ENCODE results near the gene SMIM8.

Gene SMIM8

GRCh38 chr6:87378947-87379346 lies 56.6 kb downstream of the SMIM8 start:
- Histone ChIP-seq H3K79me2 (ENCODE audit: insufficient read depth, low read length) (no peaks in the 10 kb centered on the region), H3K9ac (ENCODE audit: low read length) (no peak overlapping the region), H3K9me2 (ENCODE audit: low read depth, low read length) (no peaks in the 10 kb centered on the region), H3K36me3 (ENCODE audit: insufficient read depth, low read length) (no peaks in the 10 kb centered on the region), H3K27ac (ENCODE audit: low read depth, low read length, poor library complexity, severe bottlenecking) (no peak overlapping the region), H3K4me1 (ENCODE audit: insufficient read depth, low read length, severe bottlenecking) (no peaks in the 10 kb centered on the region), H3K4me3 (ENCODE audit: low read depth, low read length, poor library complexity, severe bottlenecking) (no peak overlapping the region), H3K4me2 (ENCODE audit: low read length) (no peak overlapping the region), H2AFZ (ENCODE audit: low read length) (no peak overlapping the region), H4K20me1 (ENCODE audit: insufficient read depth, low read length) (no peaks in the 10 kb centered on the region), H3K9me3 (ENCODE audit: low read length) (no peaks in the 10 kb centered on the region), H3K27me3 (ENCODE audit: insufficient read depth, low read length) (no peaks in the 10 kb centered on the region), H3F3A (ENCODE audit: insufficient read depth, low read length) (no peaks in the 10 kb centered on the region)
- no peak for TF ChIP-seq EZH2 (IDR thresholded peaks at IDR 0.05; ENCODE audit: borderline replicate concordance, low read length)
- no peak for TF ChIP-seq CTCF (IDR thresholded peaks at IDR 0.05; ENCODE audit: low read length)

- no peaks in the 10 kb centered on the region for H3K27me3 ChIP-seq (ENCODE audit: insufficient read depth, low read length)
- no peak overlapping the region for H2AFZ ChIP-seq (ENCODE audit: low read length)
- H3K27ac ChIP-seq (ENCODE audit: low read depth, low read length, poor library complexity, severe bottlenecking): no peak overlapping the region
- H3K79me2 ChIP-seq (ENCODE audit: insufficient read depth, low read length): no peaks in the 10 kb centered on the region
- H4K20me1 ChIP-seq (ENCODE audit: insufficient read depth, low read length): no peaks in the 10 kb centered on the region
- H3K4me1 ChIP-seq (ENCODE audit: insufficient read depth, low read length, severe bottlenecking): peaks cover 5% of the 10 kb centered on the region
- H3K36me3 ChIP-seq (ENCODE audit: insufficient read depth, low read length): no peaks in the 10 kb centered on the region
- no peak overlapping the region for H3K9ac ChIP-seq (ENCODE audit: low read length)
- TF ChIP-seq EZH2 (IDR thresholded peaks at IDR 0.05; ENCODE audit: borderline replicate concordance, low read length): no peak
- TF ChIP-seq CTCF (IDR thresholded peaks at IDR 0.05; ENCODE audit: low read length): no peak
- no peaks in the 10 kb centered on the region for H3K9me2 ChIP-seq (ENCODE audit: low read depth, low read length)
- H3K4me3 ChIP-seq (ENCODE audit: low read depth, low read length, poor library complexity, severe bottlenecking): no peak overlapping the region
- H3K4me2 ChIP-seq (ENCODE audit: low read length): no peak overlapping the region
- no peaks in the 10 kb centered on the region for H3K9me3 ChIP-seq (ENCODE audit: low read length)
- no peaks in the 10 kb centered on the region for H3F3A ChIP-seq (ENCODE audit: insufficient read depth, low read length)
These were observed 60.5 kb downstream of the SMIM8 start for GRCh38 chr6:87382861-87383260.

- H3K9me3 ChIP-seq (ENCODE audit: low read length): no peaks in the 10 kb centered on the region
- H4K20me1 ChIP-seq (ENCODE audit: insufficient read depth, low read length): no peaks in the 10 kb centered on the region
- no peak overlapping the region for H3K27ac ChIP-seq (ENCODE audit: low read depth, low read length, poor library complexity, severe bottlenecking)
- no peak for TF ChIP-seq CTCF (IDR thresholded peaks at IDR 0.05; ENCODE audit: low read length)
- 0 out of 2 replicates have a peak, but pooled peaks cover 2% of the 10 kb centered on the region for H3F3A ChIP-seq (ENCODE audit: insufficient read depth, low read length)
- no peaks in the 10 kb centered on the region for H3K9me2 ChIP-seq (ENCODE audit: low read depth, low read length)
- H3K4me1 ChIP-seq (ENCODE audit: insufficient read depth, low read length, severe bottlenecking): peaks cover 5% of the 10 kb centered on the region
- H3K4me2 ChIP-seq (ENCODE audit: low read length): no peak overlapping the region
- H3K4me3 ChIP-seq (ENCODE audit: low read depth, low read length, poor library complexity, severe bottlenecking): no peak overlapping the region
- no peaks in the 10 kb centered on the region for H3K27me3 ChIP-seq (ENCODE audit: insufficient read depth, low read length)
- H3K9ac ChIP-seq (ENCODE audit: low read length): no peak overlapping the region
- H3K79me2 ChIP-seq (ENCODE audit: insufficient read depth, low read length): no peaks in the 10 kb centered on the region
- H2AFZ ChIP-seq (ENCODE audit: low read length): no peak overlapping the region
- no peaks in the 10 kb centered on the region for H3K36me3 ChIP-seq (ENCODE audit: insufficient read depth, low read length)
These were observed 61.6 kb downstream of the SMIM8 start for GRCh38 chr6:87384038-87384437.

Measured in OCI-LY1 (cell line).